Mesendoderm (in vitro differentiated cells): ENCODE data around the gene ARHGEF26.

Source experiments
- DNase-seq: peaks from one replicate; pipeline ENCODE4 v3.0.0; 2013
- H2AK5ac ChIP-seq: 2 replicates; pipeline ENCODE4 v1.6.1; 2013; ENCODE audit warnings: low read length, inconsistent platforms
- H2BK120ac ChIP-seq: 2 replicates; pipeline ENCODE4 v1.6.1; 2013; ENCODE audit warnings: low read depth, mild to moderate bottlenecking, low read length, moderate library complexity, mixed read lengths
- H2BK15ac ChIP-seq: replicated peaks from 2 replicates; pipeline ENCODE4 v1.6.1; 2013; ENCODE audit warnings: low read depth, mild to moderate bottlenecking, moderate library complexity
- H2BK5ac ChIP-seq: 2 replicates; pipeline ENCODE4 v1.6.1; 2013; ENCODE audit warnings: low read length, inconsistent platforms
- H3K18ac ChIP-seq: 2 replicates; pipeline ENCODE4 v1.6.1; 2013; ENCODE audit warnings: mild to moderate bottlenecking, low read length, mixed read lengths
- H3K23ac ChIP-seq: one replicate; pipeline ENCODE4 v1.6.1; 2013; ENCODE audit warnings: low read length
- H3K27ac ChIP-seq: 2 replicates; pipeline ENCODE4 v1.5.1; 2013; ENCODE audit warnings: low read depth, mild to moderate bottlenecking, inconsistent platforms, low read length, moderate library complexity
- H3K27me3 ChIP-seq: 2 replicates; pipeline ENCODE4 v1.6.1; 2013; ENCODE audit warnings: low read length, control low read depth, mild to moderate bottlenecking, inconsistent platforms; ENCODE audit not compliant: insufficient read depth, poor library complexity
- H3K36me3 ChIP-seq: 2 replicates; pipeline ENCODE4 v1.6.1; 2013; ENCODE audit warnings: low read length, inconsistent platforms; ENCODE audit not compliant: control insufficient read depth, insufficient read depth
- H3K4ac ChIP-seq: one replicate; pipeline ENCODE4 v1.6.1; 2013; ENCODE audit warnings: low read depth, mild to moderate bottlenecking, low read length, moderate library complexity
- H3K4me1 ChIP-seq: 2 replicates; pipeline ENCODE4 v1.6.1; 2013; ENCODE audit warnings: low read depth, low read length, inconsistent platforms; ENCODE audit not compliant: control insufficient read depth
- H3K4me2 ChIP-seq: 2 replicates; pipeline ENCODE4 v1.6.1; 2013; ENCODE audit warnings: low read length
- H3K4me3 ChIP-seq: 2 replicates; pipeline ENCODE4 v1.5.1; 2013; ENCODE audit warnings: mild to moderate bottlenecking, low read length
- H3K56ac ChIP-seq: one replicate; pipeline ENCODE4 v1.6.1; 2013; ENCODE audit warnings: low read length
- H3K79me1 ChIP-seq: 2 replicates; pipeline ENCODE4 v1.6.1; 2013; ENCODE audit warnings: low read length, inconsistent platforms
- H3K79me2 ChIP-seq: 2 replicates; pipeline ENCODE4 v1.6.1; 2013; ENCODE audit warnings: mild to moderate bottlenecking, low read length; ENCODE audit not compliant: control insufficient read depth, insufficient read depth
- H3K9ac ChIP-seq: 2 replicates; pipeline ENCODE4 v1.6.1; 2013; ENCODE audit warnings: low read length, inconsistent platforms
- H4K5ac ChIP-seq: one replicate; pipeline ENCODE4 v1.6.1; 2013; ENCODE audit warnings: low read length
- H4K8ac ChIP-seq: one replicate; pipeline ENCODE4 v1.6.1; 2013; ENCODE audit warnings: low read depth, mild to moderate bottlenecking, control low read depth, low read length, moderate library complexity
- WGBS: extraction: QIAGEN DNeasy Blood & Tissue Kit; methylation state at CpG from one replicate; pipeline ENCODE4 v1.1.7; 2013; ENCODE audit warnings: low lambda C conversion rate, missing lambda C conversion rate; ENCODE audit not compliant: insufficient coverage; ENCODE audit errors: extremely low coverage; 5-methylcytosine and 5-hydroxymethylcytosine counted together

ARHGEF26 gene

DNA sequence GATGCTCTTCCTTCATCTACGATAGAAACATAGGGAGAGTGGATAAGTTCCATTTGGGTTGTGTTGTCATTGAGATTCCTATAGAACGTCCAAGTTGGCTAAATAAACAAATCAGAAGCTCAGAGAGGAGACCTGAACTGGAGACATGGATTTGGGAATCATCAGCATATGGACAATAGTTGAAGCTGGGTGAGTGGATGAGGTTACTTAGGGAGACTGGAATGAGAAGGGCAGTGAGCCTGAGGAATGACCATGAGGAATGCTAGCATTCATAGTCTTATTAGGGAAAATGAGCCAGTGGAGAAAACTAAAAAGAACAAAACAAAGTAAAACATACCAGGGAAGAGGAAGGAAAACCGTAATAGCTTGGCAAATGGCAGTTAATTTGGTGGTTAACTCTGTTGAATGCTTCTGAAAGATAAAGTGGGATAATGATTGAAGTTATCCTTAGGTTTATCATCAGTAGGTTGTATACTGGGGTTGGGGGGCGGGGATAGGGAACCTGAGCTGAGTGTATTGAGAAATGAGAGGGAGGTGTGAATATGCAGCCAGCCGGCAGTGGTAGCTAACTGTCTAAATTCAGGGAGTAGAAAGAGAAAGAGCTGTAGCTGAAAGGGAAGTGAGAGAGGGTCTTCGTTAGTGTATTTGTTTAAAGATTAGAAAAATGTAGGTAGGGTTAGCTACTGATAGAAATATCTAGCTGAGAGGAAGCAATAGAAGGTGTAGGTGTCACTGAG, 74.6 kb downstream of the ARHGEF26 start:
- Histone ChIP-seq H3K79me2 (no peaks in the 10 kb centered on the region), H4K8ac (no peak overlapping the region), H3K4me2 (no peak overlapping the region), H3K27me3 (no peaks in the 10 kb centered on the region), H3K27ac (no peak overlapping the region), H2BK15ac (no peak overlapping the region), H3K4ac (no peak overlapping the region), H4K5ac (no peak overlapping the region), H2AK5ac (no peak overlapping the region), H3K36me3 (no peaks in the 10 kb centered on the region), H3K79me1 (no peaks in the 10 kb centered on the region), H3K23ac (no peak overlapping the region), H3K4me3 (no peak overlapping the region), H3K4me1 (peaks cover 10% of the 10 kb centered on the region), H3K9ac (no peak overlapping the region), H3K56ac (no peak overlapping the region), H2BK5ac (no peak overlapping the region), H3K18ac (no peak overlapping the region), H2BK120ac (no peak overlapping the region)
- DNase-seq, result peak; percentile 59
- WGBS, result 100% methylated on average over 1 of the region's 6 CpGs

- H3K56ac ChIP-seq, result no peak overlapping the region
- no peak overlapping the region for H2BK5ac ChIP-seq
- H2AK5ac ChIP-seq, result no peak overlapping the region
- no peak for DNase-seq
- H4K8ac ChIP-seq, result no peak overlapping the region
- H3K79me2 ChIP-seq, result no peaks in the 10 kb centered on the region
- peaks cover 10% of the 10 kb centered on the region for H3K4me1 ChIP-seq
- H2BK120ac ChIP-seq, result no peak overlapping the region
- H3K4me3 ChIP-seq, result no peak overlapping the region
- H3K36me3 ChIP-seq, result no peaks in the 10 kb centered on the region
- no peak overlapping the region for H3K23ac ChIP-seq
- H3K4ac ChIP-seq, result no peak overlapping the region
- H3K4me2 ChIP-seq, result no peak overlapping the region
- H3K18ac ChIP-seq, result no peak overlapping the region
- H3K9ac ChIP-seq, result no peak overlapping the region
- H4K5ac ChIP-seq, result no peak overlapping the region
- no peak overlapping the region for H3K27ac ChIP-seq
- no peak overlapping the region for H2BK15ac ChIP-seq
- no peaks in the 10 kb centered on the region for H3K27me3 ChIP-seq
- no CpG with 5 or more reads among the region's 4 CpGs for WGBS
- no peaks in the 10 kb centered on the region for H3K79me1 ChIP-seq
These were observed 76.6 kb downstream of the ARHGEF26 start for GRCh38 chr3:154197751-154198150.

- H3K9ac ChIP-seq, result no peak overlapping the region
- H3K4me2 ChIP-seq, result no peak overlapping the region
- no peak overlapping the region for H3K56ac ChIP-seq
- no peak overlapping the region for H3K18ac ChIP-seq
- H2BK120ac ChIP-seq, result no peak overlapping the region
- no peak overlapping the region for H4K8ac ChIP-seq
- no peaks in the 10 kb centered on the region for H3K27me3 ChIP-seq
- H3K4me3 ChIP-seq, result no peak overlapping the region
- H2BK15ac ChIP-seq, result no peak overlapping the region
- H3K23ac ChIP-seq, result no peak overlapping the region
- H3K4me1 ChIP-seq, result peaks cover under 1% of the 10 kb centered on the region
- H3K27ac ChIP-seq, result no peak overlapping the region
- no CpG with 5 or more reads among the region's 8 CpGs for WGBS
- H3K36me3 ChIP-seq, result no peaks in the 10 kb centered on the region
- no peak overlapping the region for H4K5ac ChIP-seq
- no peaks in the 10 kb centered on the region for H3K79me1 ChIP-seq
- H3K79me2 ChIP-seq, result no peaks in the 10 kb centered on the region
- no peak overlapping the region for H2BK5ac ChIP-seq
- no peak overlapping the region for H3K4ac ChIP-seq
- DNase-seq, result no peak
- H2AK5ac ChIP-seq, result no peak overlapping the region
These were observed 88.3 kb downstream of the ARHGEF26 start for GRCh38 chr3:154209499-154209898.

GRCh38 chr3:154210986-154211385, 89.8 kb downstream of the ARHGEF26 start:
- H2BK5ac ChIP-seq, result no peak overlapping the region
- H3K4me2 ChIP-seq, result no peak overlapping the region
- H3K4me3 ChIP-seq, result no peak overlapping the region
- H2AK5ac ChIP-seq, result no peak overlapping the region
- H4K5ac ChIP-seq, result no peak overlapping the region
- no peak overlapping the region for H3K9ac ChIP-seq
- H3K4me1 ChIP-seq, result peaks cover 2% of the 10 kb centered on the region
- no CpG with 5 or more reads among the region's 1 CpG for WGBS
- no peak overlapping the region for H3K4ac ChIP-seq
- H3K18ac ChIP-seq, result no peak overlapping the region
- no peak overlapping the region for H3K56ac ChIP-seq
- no peak overlapping the region for H2BK15ac ChIP-seq
- H3K23ac ChIP-seq, result no peak overlapping the region
- no peaks in the 10 kb centered on the region for H3K36me3 ChIP-seq
- H3K79me2 ChIP-seq, result no peaks in the 10 kb centered on the region
- H3K27me3 ChIP-seq, result no peaks in the 10 kb centered on the region
- H2BK120ac ChIP-seq, result no peak overlapping the region
- no peak overlapping the region for H4K8ac ChIP-seq
- DNase-seq, result no peak
- H3K27ac ChIP-seq, result no peak overlapping the region
- H3K79me1 ChIP-seq, result no peaks in the 10 kb centered on the region

DNA sequence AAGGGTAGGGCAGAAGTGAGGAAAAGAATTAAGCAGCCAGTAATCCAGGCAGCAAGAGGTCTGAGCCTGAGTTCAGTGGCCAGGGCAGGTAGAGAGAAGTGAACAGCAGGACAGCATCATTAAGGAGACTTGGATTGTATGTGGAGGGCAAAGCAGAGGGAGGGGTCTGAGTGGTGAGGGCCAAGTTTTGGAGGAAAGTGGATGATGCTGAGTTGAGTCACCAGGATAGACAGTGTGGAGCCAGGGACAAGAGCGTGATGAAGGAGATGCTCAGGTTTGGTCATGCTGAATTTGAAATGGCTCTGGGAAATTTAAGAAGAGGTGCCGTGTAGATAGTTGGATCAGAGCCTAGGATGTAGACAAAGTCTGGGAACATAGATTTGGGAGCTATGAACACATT, 93.1 kb downstream of the ARHGEF26 start:
- no peak for DNase-seq
- peaks cover 2% of the 10 kb centered on the region for H3K4me1 ChIP-seq
- H4K5ac ChIP-seq, result no peak overlapping the region
- no peaks in the 10 kb centered on the region for H3K27me3 ChIP-seq
- H2BK5ac ChIP-seq, result no peak overlapping the region
- no peaks in the 10 kb centered on the region for H3K36me3 ChIP-seq
- no peak overlapping the region for H4K8ac ChIP-seq
- no peak overlapping the region for H3K4me3 ChIP-seq
- H2BK120ac ChIP-seq, result no peak overlapping the region
- no peak overlapping the region for H3K27ac ChIP-seq
- no peak overlapping the region for H3K4me2 ChIP-seq
- H3K79me2 ChIP-seq, result no peaks in the 10 kb centered on the region
- no peak overlapping the region for H2AK5ac ChIP-seq
- WGBS, result no CpG with 5 or more reads among the region's 2 CpGs
- no peak overlapping the region for H2BK15ac ChIP-seq
- peak overlapping the region; percentile 80 for H3K23ac ChIP-seq
- no peak overlapping the region for H3K56ac ChIP-seq
- no peaks in the 10 kb centered on the region for H3K79me1 ChIP-seq
- no peak overlapping the region for H3K18ac ChIP-seq
- H3K4ac ChIP-seq, result no peak overlapping the region
- H3K9ac ChIP-seq, result no peak overlapping the region

DNA sequence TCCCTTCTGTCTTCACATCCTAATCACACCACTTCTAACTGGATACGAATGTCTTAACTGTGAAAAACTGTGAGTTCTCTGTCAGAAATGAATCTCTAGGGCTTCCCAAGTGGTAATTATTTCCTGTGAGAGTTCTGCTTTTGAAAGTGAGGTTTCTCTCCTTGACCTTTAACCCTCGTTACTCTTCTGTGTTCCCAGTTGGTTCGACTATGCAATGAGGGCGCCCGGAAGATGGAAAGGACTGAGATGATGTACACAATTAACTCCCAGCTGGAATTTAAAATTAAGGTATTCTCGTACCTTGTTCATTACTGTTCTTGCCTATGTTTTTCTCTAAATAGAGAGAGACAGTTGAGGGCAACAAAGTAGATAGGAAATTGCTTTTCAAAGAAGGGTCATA, 96.5 kb downstream of the ARHGEF26 start:
- H2BK15ac ChIP-seq, result no peak overlapping the region
- no peaks in the 10 kb centered on the region for H3K79me2 ChIP-seq
- H3K9ac ChIP-seq, result no peak overlapping the region
- no peak overlapping the region for H3K56ac ChIP-seq
- H4K8ac ChIP-seq, result no peak overlapping the region
- H3K79me1 ChIP-seq, result no peaks in the 10 kb centered on the region
- no peak overlapping the region for H3K4me3 ChIP-seq
- H3K4me1 ChIP-seq, result peaks cover 2% of the 10 kb centered on the region
- no peak overlapping the region for H4K5ac ChIP-seq
- no peak for DNase-seq
- H3K27ac ChIP-seq, result no peak overlapping the region
- no peaks in the 10 kb centered on the region for H3K27me3 ChIP-seq
- no peak overlapping the region for H2BK5ac ChIP-seq
- H3K36me3 ChIP-seq, result no peaks in the 10 kb centered on the region
- H3K18ac ChIP-seq, result no peak overlapping the region
- no peak overlapping the region for H3K23ac ChIP-seq
- no peak overlapping the region for H3K4ac ChIP-seq
- H2AK5ac ChIP-seq, result no peak overlapping the region
- no CpG with 5 or more reads among the region's 6 CpGs for WGBS
- no peak overlapping the region for H3K4me2 ChIP-seq
- no peak overlapping the region for H2BK120ac ChIP-seq
